PC-3 (cell line): ENCODE results near the gene PCNP. TPM values are rescaled to one million over a fixed set of nuclear protein-coding genes. Genes with fewer than 3 reads are reported as not detected.

Source experiments
- ATAC-seq: fragments of 200-7000 bp; cut with Tn5 transposase; 2 replicates; pipeline ENCODE4 v1.9.1; 2020; ENCODE audit warnings: mild to moderate bottlenecking, moderate library complexity
- BruUV-seq: library from RNA; stranded (reverse); fragments of 400-500 nt; replicated peaks from 2 replicates; lab custom pipeline; 2021; lab: Mats Ljungman, UMichigan
- CTCF ChIA-PET: fragments of 300-600 bp; sonication (Branson Sonifier 250); formaldehyde crosslinking; loops from one replicate; lab custom pipeline; 2022; ENCODE audit warnings: antibody characterized with exemption; lab: Charles Lee
- POLR2A ChIA-PET: fragments of 300-600 bp; sonication (Branson Sonifier 250); formaldehyde crosslinking; loops from one replicate; lab custom pipeline; 2022; ENCODE audit warnings: antibody characterized with exemption; ENCODE audit not compliant: unreplicated experiment; lab: Charles Lee
- DNase-seq: peaks from one replicate; pipeline ENCODE4 v3.0.0-alpha.2; 2015
- H2AFZ ChIP-seq: fragments of 300-600 bp; sonication (generic); 2 replicates; pipeline ENCODE4 v1.6.0; 2016; ENCODE audit warnings: antibody characterized with exemption, low read length
- H3F3A ChIP-seq: fragments of 300-600 bp; sonication (generic); one replicate; pipeline ENCODE4 v1.6.0; 2017; ENCODE audit warnings: antibody characterized with exemption, low read length, control low read depth, mild to moderate bottlenecking; ENCODE audit not compliant: unreplicated experiment
- H3K27ac ChIP-seq: fragments of 300-600 bp; sonication (generic); 2 replicates; pipeline ENCODE4 v1.5.1; 2016; ENCODE audit warnings: mild to moderate bottlenecking, low read length
- H3K27me3 ChIP-seq: fragments of 300-600 bp; sonication (generic); 2 replicates; pipeline ENCODE4 v1.6.1; 2016; ENCODE audit warnings: low read length, mixed read lengths
- H3K36me3 ChIP-seq: fragments of 300-600 bp; sonication (generic); 2 replicates; pipeline ENCODE4 v1.6.1; 2016; ENCODE audit warnings: low read depth, mixed run types, low read length, mixed read lengths
- H3K4me1 ChIP-seq: fragments of 300-600 bp; sonication (generic); 2 replicates; pipeline ENCODE4 v1.5.1; 2016; ENCODE audit warnings: low read length; ENCODE audit not compliant: insufficient read depth
- H3K4me2 ChIP-seq: fragments of 300-600 bp; sonication (generic); 2 replicates; pipeline ENCODE4 v1.6.0; 2016; ENCODE audit warnings: low read length
- H3K4me3 ChIP-seq: fragments of 300-600 bp; sonication (generic); 2 replicates; pipeline ENCODE4 v1.5.1; 2016; ENCODE audit warnings: mild to moderate bottlenecking, low read length, mixed read lengths
- H3K79me2 ChIP-seq: fragments of 300-600 bp; sonication (generic); 2 replicates; pipeline ENCODE4 v1.6.1; 2017; ENCODE audit warnings: low read length, mixed read lengths
- H3K9ac ChIP-seq: fragments of 300-600 bp; sonication (generic); 2 replicates; pipeline ENCODE4 v1.6.0; 2016; ENCODE audit warnings: mild to moderate bottlenecking, low read length
- H3K9me2 ChIP-seq: fragments of 300-600 bp; sonication (generic); replicated peaks from 2 replicates; pipeline ENCODE4 v1.6.1; 2016; ENCODE audit warnings: mixed run types, low read length, mixed read lengths
- H3K9me3 ChIP-seq: fragments of 300-600 bp; sonication (generic); 2 replicates; pipeline ENCODE4 v1.6.1; 2016; ENCODE audit warnings: low read length, mixed read lengths
- H4K20me1 ChIP-seq: fragments of 300-600 bp; sonication (generic); 2 replicates; pipeline ENCODE4 v1.6.1; 2016; ENCODE audit warnings: low read length, mixed read lengths
- CTCF ChIP-seq: fragments of 300-600 bp; sonication (generic); conservative IDR thresholded peaks from 2 replicates; pipeline ENCODE4 v1.5.1; 2017; ENCODE audit warnings: antibody characterized with exemption, low read depth, mild to moderate bottlenecking, low read length
- EZH2 ChIP-seq: fragments of 300-600 bp; sonication (generic); IDR thresholded peaks from one replicate; pipeline ENCODE4 v1.6.1; 2017; ENCODE audit warnings: antibody characterized with exemption, mild to moderate bottlenecking, low read length; ENCODE audit not compliant: unreplicated experiment
- EZH2phosphoT487 ChIP-seq: fragments of 300-600 bp; sonication (generic); IDR thresholded peaks from 2 replicates; pipeline ENCODE4 v1.6.1; 2018; ENCODE audit warnings: mild to moderate bottlenecking, antibody characterized with exemption, low read length, borderline replicate concordance
- intact Hi-C: fragments of 100-400 bp; cut with micrococcal nuclease; formaldehyde crosslinking; loops from 2 replicates; pipeline ENCODE4 v1.9.0; 2023
- total RNA-seq: library from RNA; depleted of rRNA; stranded (reverse); fragments of >200 nt; gene quantifications from 2 replicates; pipeline ENCODE4 v1.2.3, GENCODE V29; 2014

PCNP gene
- total RNA-seq, 1 experiment from 2014 or later: 71.1 TPM

DNA sequence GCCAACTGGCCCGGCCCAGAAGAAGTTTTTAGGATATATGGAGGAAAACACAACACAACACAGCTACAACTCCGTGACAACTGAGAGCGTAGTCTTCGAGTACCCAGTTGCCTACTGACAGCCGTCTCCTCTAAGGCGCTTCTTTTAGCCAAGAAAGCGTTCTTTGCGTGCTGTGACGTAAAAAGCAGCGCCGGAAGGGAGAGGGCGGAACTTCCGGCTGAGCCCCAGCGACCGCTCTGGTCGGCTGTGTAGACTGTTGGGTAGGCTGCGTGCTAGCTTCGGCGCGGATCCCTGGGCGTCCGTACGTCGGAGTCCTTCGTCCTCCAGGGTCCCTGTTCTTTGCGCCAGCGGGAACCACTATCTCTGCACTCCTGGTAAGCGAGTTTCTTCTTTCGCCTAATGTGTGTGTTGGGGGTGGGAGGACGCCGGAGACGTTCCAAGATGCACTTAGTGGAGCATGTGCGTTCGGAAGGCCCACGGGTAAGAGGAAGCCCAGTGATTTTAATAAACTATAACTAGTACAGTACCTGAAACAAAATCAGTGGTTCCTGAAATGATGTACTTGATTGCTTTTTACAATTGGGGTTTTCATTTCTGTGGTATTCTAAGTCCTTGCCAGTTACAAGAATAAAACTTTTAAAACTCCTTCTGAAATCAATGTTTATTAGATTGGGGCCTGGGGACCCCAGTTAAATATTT lies 12.2 kb upstream of the PCNP start, which contains the start of gene TRMT10C:
Gene TRMT10C (plus strand): TSS at position 239 of the 699 bp plus-strand sequence. CDS start 2,914 bp downstream, outside the sequence.
- no peaks in the 10 kb centered on the region for H3K9me3 ChIP-seq
- H3K9me2 ChIP-seq: no peaks in the 10 kb centered on the region
- no peaks in the 10 kb centered on the region for H3K27me3 ChIP-seq
- H3K4me3 ChIP-seq: peak within 1 kb of the TSS; percentile 96
- peak within 1 kb of the TSS; percentile 40 for H3K27ac ChIP-seq
- ChIA-PET POLR2A (interaction anchor here (0.5 to 1.2 kb wide), 3 partner anchors 12 to 1265 kb away, joined by 3 to 7 read pairs (median 3); no protein-coding TSS in a partner anchor), CTCF (no interaction called here)
- peak within 1 kb of the TSS; percentile 96 for H3K9ac ChIP-seq
- H3K79me2 ChIP-seq: peaks cover 50% of the 10 kb centered on the region
- H3K36me3 ChIP-seq: peaks cover 23% of the 10 kb centered on the region
- BruUV-seq: TSS peak; percentile 74
- peaks cover 15% of the 10 kb centered on the region for H3K4me1 ChIP-seq
- ATAC-seq (peak; percentile 99), DNase-seq (peak; percentile 97)
- peak within 1 kb of the TSS; percentile 98 for H3K4me2 ChIP-seq
- intact Hi-C loops: loop anchor here (2.0 kb wide), 1 partner anchor 49 kb away; the partner anchor contains the start of gene SENP7
- H4K20me1 ChIP-seq: peaks cover 25% of the 10 kb centered on the region
- H3F3A ChIP-seq: no peaks in the 10 kb centered on the region
- peak within 1 kb of the TSS; percentile 89 for H2AFZ ChIP-seq
- TF ChIP-seq EZH2 (no peak), EZH2phosphoT487 (no peak)

GRCh38 chr3:101567528-101568317 lies 6.3 kb upstream of the PCNP start:
- POLR2A ChIA-PET: no interaction called here
- H3K27ac ChIP-seq: no peak overlapping the region

More at GRCh38 chr3:101567528-101568317, 6.3 kb upstream of the PCNP start:
- no TSS peak for BruUV-seq
- Histone ChIP-seq H3K79me2 (peaks cover 39% of the 10 kb centered on the region), H2AFZ (no peak overlapping the region), H4K20me1 (peaks cover 30% of the 10 kb centered on the region), H3K9me3 (no peaks in the 10 kb centered on the region), H3K9me2 (no peaks in the 10 kb centered on the region), H3K4me1 (peaks cover 31% of the 10 kb centered on the region), H3K4me2 (0 out of 2 replicates have a peak overlapping the region, but pooled peaks have one; percentile 11), H3K27me3 (no peaks in the 10 kb centered on the region), H3K4me3 (no peak overlapping the region), H3F3A (no peaks in the 10 kb centered on the region), H3K36me3 (peaks cover 23% of the 10 kb centered on the region), H3K9ac (no peak overlapping the region)
- CTCF ChIA-PET: no interaction called here
- TF ChIP-seq EZH2 (no peak), EZH2phosphoT487 (no peak), CTCF (no peak)
- intact Hi-C loops: no loop called here
- peak; percentile 52 for ATAC-seq
- peak; percentile 31 for DNase-seq
